KMS-11 (cell line): ENCODE results near the gene FITM1.

Experiments
- H2AFZ ChIP-seq: fragments of 200-600 bp; sonication (generic); 2 replicates; pipeline ENCODE4 v1.6.1; 2016; ENCODE audit warnings: antibody characterized with exemption, mixed run types, low read depth
- H3K27ac ChIP-seq: fragments of 200-600 bp; sonication (generic); 2 replicates; pipeline ENCODE4 v1.6.1; 2016; ENCODE audit warnings: mild to moderate bottlenecking, mixed run types
- H3K27me3 ChIP-seq: fragments of 200-600 bp; sonication (generic); 2 replicates; pipeline ENCODE4 v1.6.1; 2017; ENCODE audit warnings: mild to moderate bottlenecking, low read depth, mixed run types, moderate library complexity; ENCODE audit not compliant: insufficient read depth
- H3K36me3 ChIP-seq: fragments of 200-600 bp; sonication (generic); 2 replicates; pipeline ENCODE4 v1.6.1; 2017; ENCODE audit warnings: mild to moderate bottlenecking, mixed run types; ENCODE audit not compliant: insufficient read depth
- H3K4me1 ChIP-seq: fragments of 200-600 bp; sonication (generic); 2 replicates; pipeline ENCODE4 v1.6.1; 2016; ENCODE audit warnings: mild to moderate bottlenecking, low read depth, mixed run types; ENCODE audit not compliant: poor library complexity, severe bottlenecking
- H3K4me2 ChIP-seq: fragments of 200-600 bp; sonication (generic); 2 replicates; pipeline ENCODE4 v1.7.0; 2016; ENCODE audit warnings: mild to moderate bottlenecking, mixed run types
- H3K4me3 ChIP-seq: fragments of 200-600 bp; sonication (generic); IDR thresholded peaks from 2 replicates; pipeline ENCODE4 v1.6.1; 2017; ENCODE audit warnings: low read depth, low read length, mixed read lengths; ENCODE audit not compliant: insufficient read depth
- H3K79me2 ChIP-seq: fragments of 200-600 bp; sonication (generic); 2 replicates; pipeline ENCODE4 v1.6.1; 2016; ENCODE audit warnings: low read depth, mixed run types; ENCODE audit not compliant: insufficient read depth
- H3K9ac ChIP-seq: fragments of 200-600 bp; sonication (generic); 2 replicates; pipeline ENCODE4 v1.6.1; 2016; ENCODE audit warnings: mild to moderate bottlenecking, mixed run types
- H4K20me1 ChIP-seq: fragments of 200-600 bp; sonication (generic); 2 replicates; pipeline ENCODE4 v1.6.1; 2016; ENCODE audit warnings: mild to moderate bottlenecking, mixed run types; ENCODE audit not compliant: insufficient read depth
- TF ChIP-seq, protein P1 (sequence below): fragments of 200-600 bp; sonication (generic); conservative IDR thresholded peaks from 2 replicates; pipeline ENCODE4 v1.6.1; 2017; ENCODE audit warnings: low read depth, mild to moderate bottlenecking, antibody characterized with exemption, low read length, moderate library complexity, mixed read lengths

FITM1 gene

GRCh38 chr14:24179294-24179960, 49.0 kb downstream of the FITM1 start:
- H3K36me3 ChIP-seq, result no peaks in the 10 kb centered on the region
- H3K9ac ChIP-seq, result no peak overlapping the region
- H4K20me1 ChIP-seq, result no peaks in the 10 kb centered on the region
- H3K79me2 ChIP-seq, result no peaks in the 10 kb centered on the region
- H3K4me2 ChIP-seq, result no peak overlapping the region
- no peaks in the 10 kb centered on the region for H3K27me3 ChIP-seq
- H3K4me3 ChIP-seq, result no peak overlapping the region
- no peaks in the 10 kb centered on the region for H3K4me1 ChIP-seq
- TF ChIP-seq, protein P1, sequence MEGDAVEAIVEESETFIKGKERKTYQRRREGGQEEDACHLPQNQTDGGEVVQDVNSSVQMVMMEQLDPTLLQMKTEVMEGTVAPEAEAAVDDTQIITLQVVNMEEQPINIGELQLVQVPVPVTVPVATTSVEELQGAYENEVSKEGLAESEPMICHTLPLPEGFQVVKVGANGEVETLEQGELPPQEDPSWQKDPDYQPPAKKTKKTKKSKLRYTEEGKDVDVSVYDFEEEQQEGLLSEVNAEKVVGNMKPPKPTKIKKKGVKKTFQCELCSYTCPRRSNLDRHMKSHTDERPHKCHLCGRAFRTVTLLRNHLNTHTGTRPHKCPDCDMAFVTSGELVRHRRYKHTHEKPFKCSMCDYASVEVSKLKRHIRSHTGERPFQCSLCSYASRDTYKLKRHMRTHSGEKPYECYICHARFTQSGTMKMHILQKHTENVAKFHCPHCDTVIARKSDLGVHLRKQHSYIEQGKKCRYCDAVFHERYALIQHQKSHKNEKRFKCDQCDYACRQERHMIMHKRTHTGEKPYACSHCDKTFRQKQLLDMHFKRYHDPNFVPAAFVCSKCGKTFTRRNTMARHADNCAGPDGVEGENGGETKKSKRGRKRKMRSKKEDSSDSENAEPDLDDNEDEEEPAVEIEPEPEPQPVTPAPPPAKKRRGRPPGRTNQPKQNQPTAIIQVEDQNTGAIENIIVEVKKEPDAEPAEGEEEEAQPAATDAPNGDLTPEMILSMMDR, result no peak
- H3K27ac ChIP-seq, result no peak overlapping the region
- no peak overlapping the region for H2AFZ ChIP-seq

GRCh38 chr14:24179961-24180796, 49.7 kb downstream of the FITM1 start:
- Histone ChIP-seq H2AFZ (no peak overlapping the region), H3K27ac (no peak overlapping the region), H3K27me3 (no peaks in the 10 kb centered on the region), H3K79me2 (no peaks in the 10 kb centered on the region), H3K36me3 (no peaks in the 10 kb centered on the region), H3K4me2 (no peak overlapping the region), H3K4me1 (no peaks in the 10 kb centered on the region), H3K9ac (no peak overlapping the region), H4K20me1 (no peaks in the 10 kb centered on the region), H3K4me3 (no peak overlapping the region)
- TF ChIP-seq, protein P1, result no peak

DNA sequence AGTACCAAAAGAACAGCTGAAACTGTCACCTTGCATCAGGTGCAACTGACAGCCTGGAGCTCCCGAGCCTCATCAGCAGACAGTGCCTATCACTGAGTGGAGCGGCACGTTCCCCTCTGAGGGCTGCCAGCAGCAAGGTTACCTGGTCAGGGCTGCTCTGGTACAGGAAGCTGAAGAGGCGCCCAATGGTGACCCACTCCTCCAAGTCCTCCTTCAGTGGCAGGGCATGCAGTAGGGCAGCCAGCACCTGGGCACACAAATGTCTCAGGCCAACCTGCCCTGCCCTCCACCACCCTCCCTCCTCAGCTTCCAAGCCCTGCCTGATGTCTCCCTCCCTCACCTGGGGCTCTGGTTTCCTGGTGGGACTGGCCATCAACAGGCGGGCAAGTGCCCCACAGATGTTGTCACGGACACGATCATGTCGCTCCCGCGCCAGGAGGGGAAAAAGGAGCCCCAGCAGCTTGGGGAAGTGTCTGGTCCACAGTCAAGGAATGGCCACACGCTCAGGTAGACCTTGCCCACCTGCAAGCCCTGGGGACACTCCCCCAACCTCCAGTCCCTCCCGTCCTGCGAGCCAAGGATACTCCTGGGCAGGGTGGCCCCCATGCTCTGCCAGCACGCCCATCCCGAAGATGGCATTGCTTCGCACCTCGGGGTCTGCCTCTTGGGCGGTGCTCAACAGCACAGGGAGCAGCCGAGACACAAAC, 51.1 kb downstream of the FITM1 start:
- no peaks in the 10 kb centered on the region for H4K20me1 ChIP-seq
- H3K9ac ChIP-seq, result no peak overlapping the region
- no peak overlapping the region for H3K27ac ChIP-seq
- TF ChIP-seq, protein P1, result no peak
- H2AFZ ChIP-seq, result no peak overlapping the region
- no peak overlapping the region for H3K4me3 ChIP-seq
- H3K4me1 ChIP-seq, result no peaks in the 10 kb centered on the region
- no peaks in the 10 kb centered on the region for H3K27me3 ChIP-seq
- no peaks in the 10 kb centered on the region for H3K79me2 ChIP-seq
- no peak overlapping the region for H3K4me2 ChIP-seq
- no peaks in the 10 kb centered on the region for H3K36me3 ChIP-seq
